GM19240 (cell line): Measurements from ENCODE around the gene PPP1R15A.
"Not testable (repeated sequence)": the region's sequence is repeated elsewhere in the genome, so short reads cannot be mapped to it uniquely, and the experiment has no call there.

Experiments used
- DNase-seq: peaks from one replicate; pipeline ENCODE4 v3.0.0; 2011; ENCODE audit warnings: low spot score; ENCODE audit not compliant: insufficient read length

PPP1R15A gene

DNA sequence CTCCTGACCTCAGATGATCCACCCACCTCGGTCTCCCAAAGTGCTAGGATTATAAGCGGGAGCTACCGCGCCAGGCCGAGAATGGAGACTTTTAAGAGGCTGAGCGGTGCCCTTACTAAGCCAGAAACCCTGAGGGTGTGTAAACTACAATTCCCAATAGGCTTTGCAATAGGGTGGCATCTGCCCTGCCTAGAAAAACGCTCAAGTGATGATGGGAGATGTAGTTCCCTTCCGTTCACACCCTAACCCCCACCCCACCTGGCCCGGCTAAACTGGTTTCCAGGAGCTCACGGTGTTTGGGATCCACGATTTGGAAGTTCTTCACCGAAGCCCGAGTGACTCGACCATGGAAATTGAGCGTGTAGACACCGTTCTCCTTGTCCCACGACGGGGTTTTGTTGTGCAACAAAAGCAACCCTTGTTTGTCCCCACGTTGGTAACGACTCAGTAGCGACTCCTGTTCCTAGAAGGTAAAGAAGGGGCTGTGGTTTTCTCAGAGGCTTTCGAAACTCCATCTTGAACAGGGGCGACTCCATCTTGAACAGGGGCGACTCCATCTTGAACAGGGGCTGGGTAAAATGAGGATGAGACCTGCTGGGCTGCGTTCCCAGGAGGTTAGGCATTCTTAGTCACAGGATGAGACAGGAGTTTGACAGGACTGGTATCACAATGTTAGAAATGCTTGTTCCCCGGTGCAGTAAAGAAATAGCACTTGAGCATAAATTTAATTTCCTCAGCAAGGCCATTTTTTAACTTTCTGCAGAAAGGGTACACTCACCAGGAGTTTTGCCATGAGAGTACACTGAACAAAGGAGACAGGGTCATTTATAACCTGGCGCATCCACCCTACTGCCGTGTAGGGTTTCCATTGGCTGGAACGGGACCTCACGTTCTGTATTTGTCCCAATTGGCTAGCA is 9.8 kb downstream of the PPP1R15A start:
- no peak for DNase-seq

DNA sequence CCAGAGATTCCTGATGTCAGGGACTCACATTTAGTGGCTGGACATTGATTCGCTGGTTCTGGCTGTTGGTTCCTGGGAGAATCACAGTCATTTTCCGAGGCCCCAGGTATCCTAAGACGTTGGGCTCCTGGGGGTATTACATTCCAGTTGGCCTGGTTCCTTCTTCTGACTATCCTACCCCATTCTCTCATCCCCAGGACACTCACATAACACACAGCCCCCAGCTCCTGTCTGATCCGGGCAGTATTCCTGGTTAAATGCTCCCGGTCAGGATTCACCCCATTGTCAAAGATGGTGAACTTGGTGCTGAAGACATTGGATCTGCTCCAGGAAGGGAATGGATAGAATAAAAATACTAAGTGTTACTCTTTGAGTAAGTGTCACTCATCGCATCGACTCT is 11.5 kb downstream of the PPP1R15A start:
- no peak for DNase-seq

- no peak for DNase-seq
Measured at GRCh38 chr19:48887861-48888612, 15.8 kb downstream of the PPP1R15A start.

DNA sequence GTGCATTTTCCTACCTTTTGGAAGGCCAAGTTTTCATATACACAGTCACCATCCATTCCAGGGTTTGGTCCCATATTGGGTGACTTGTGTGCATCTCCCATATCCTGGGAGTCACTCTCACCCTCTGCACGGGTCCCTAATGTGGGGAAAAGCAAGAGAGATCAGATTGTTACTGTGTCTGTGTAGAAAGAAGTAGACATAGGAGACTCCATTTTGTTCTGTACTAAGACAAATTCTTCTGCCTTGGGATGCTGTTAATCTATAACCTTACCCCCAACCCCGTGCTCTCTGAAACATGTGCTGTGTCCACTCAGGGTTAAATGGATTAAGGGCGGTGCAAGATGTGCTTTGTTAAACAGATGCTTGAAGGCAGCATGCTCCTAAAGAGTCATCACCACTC is 17.3 kb downstream of the PPP1R15A start:
- not testable (repeated sequence) for DNase-seq

DNA sequence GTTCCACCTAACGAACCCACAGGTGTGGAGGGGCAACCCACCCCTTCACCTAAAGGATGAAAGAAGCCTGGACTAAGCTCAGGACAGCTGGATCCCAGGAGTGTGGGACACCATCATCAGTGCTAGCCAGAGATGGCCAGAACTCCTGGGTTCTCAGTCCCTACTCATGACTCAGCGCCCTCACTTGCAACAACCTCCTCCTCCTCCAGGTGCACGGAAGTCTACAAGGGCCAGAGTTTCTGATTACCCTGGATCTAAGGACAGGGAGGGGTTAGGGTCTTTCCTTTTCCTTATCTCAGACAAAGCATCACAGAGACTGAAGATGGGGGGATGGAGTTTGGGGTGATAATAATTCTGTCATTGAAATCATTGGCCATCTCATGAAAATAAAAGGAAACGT is 18.3 kb downstream of the PPP1R15A start:
- no peak for DNase-seq

DNA sequence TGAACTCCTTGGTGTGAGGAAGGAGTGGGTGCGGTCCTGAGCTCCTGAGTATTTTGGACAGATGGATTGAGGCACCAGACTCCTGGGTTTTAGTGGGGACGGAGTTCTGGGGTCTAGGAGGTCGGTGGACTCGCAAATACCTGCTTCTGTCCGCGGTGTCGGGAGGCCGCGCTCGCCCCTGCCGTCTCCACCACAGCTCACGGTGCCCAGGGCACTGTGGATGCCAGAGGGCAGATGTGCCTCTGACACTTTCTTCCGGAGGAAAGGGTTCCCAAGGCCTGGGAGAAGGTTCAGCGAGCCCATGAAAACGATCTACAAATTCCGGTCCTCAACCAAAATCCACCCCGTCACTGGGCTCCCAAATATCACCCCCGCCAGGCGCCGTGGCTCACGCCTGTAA is 23.0 kb downstream of the PPP1R15A start:
- DNase-seq = no peak

DNA sequence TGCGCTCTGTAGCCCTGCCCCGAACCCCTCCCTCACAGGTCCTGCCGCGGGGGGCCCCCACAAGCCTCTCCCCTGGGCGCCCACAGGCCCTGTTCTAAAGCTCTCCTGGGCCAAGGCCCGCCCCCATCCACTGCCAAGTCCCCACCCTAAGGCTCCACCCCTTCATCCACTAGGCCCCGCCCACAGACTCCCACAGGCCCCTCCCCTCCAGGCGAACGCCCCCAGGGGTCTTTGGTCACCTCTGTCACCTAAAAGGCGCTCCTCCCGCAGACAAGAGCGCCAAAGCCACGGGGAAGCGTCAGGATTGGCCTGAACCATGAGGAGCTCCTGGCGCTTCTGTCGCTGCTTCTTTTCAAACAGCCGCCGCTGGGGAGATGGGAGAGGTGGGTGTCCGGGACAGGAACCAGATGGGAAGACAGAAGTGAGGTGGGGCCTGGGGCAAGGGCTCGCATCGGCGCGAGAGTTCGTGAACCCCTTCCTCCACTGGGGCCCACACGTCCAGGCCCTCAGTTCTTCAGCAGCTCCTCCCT is 24.0 kb downstream of the PPP1R15A start:
- no peak for DNase-seq

DNA sequence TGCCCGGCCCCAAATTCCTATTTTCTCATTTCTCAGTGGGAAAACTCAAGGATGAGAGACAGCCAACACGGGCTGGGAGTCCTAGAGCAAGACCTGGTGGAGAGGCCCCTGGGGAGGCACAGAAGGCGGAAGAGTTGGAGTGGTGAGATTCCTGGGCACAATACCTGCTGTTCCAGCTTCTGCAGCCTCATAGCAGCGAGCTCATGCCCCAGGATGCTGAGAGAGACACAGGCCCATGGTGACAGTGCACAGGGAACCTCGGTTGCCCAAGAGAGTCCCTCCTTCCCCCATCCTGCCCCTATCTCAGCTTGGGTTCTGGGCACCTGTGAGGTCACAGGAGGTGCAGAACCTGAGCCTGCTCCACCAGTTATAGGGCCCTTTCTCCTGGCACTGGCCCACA is 25.0 kb downstream of the PPP1R15A start:
- no peak for DNase-seq

DNA sequence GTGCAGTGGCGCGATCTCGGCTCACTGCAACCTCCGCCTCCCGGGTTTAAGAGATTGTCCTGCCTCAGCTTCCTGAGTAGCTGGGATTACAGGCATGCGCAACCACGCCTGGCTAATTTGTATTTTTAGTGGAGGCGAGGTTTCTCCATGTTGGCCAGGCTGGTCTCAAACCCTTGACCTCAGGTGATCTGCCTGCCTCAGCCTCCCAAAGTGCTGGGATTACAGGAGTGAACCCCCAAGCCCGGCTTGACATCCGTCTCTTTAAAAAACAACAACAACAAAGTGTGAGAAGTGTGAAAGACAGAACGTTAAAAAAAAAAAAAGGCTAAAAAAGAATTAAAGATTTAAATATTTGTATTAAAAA is 27.1 kb downstream of the PPP1R15A start:
- DNase-seq = not testable (repeated sequence)

GRCh38 chr19:48899781-48900476 is 27.7 kb downstream of the PPP1R15A start, which contains the start of gene NUCB1:
Gene NUCB1, plus strand, starts transcription at chr19:48900312. Its CDS starts 485 bp downstream, at chr19:48900797.
- DNase-seq = peak; percentile 99

GRCh38 chr19:48900477-48901406 is 28.5 kb downstream of the PPP1R15A start:
- peak; percentile 63 for DNase-seq

DNA sequence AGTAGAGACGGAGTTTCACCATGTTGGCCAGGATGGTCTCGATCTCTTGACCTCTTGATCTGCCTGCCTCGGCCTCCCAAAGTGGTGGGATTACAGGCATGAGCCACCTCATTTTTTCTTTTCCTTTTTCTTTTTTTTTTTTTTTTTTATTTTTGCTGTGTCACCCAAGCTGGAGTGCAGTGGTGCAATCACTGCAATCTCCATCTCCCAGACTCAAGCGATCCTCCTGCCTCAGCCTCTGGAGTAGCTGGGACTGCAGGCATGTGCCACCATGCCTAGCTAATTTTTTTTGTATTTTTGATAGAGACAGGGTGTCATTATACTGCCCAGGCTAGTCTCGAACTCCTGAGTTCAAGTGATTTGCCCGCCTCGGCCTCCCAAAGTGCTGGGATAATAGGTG is 30.1 kb downstream of the PPP1R15A start:
- not testable (repeated sequence) for DNase-seq

- not testable (repeated sequence) for DNase-seq
Measured at GRCh38 chr19:48903788-48904187, 31.6 kb downstream of the PPP1R15A start.

DNA sequence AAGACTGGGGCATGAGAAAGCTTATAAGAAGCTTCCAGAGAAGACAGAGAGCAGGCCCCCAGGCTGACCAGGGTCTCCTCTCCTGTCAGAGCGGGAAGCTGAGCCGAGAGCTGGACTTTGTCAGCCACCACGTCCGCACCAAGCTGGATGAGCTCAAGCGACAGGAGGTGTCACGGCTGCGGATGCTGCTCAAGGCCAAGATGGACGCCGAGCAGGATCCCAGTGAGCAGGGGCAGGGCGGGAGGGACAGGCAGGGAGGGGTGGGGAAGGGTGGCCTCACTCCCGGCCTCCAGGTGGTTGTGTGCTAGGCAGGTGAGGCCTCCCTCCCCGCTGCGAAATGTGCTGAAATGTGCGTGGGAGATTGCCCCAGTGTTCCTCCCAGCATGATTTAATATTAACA is 33.4 kb downstream of the PPP1R15A start:
- DNase-seq = no peak

GRCh38 chr19:48906324-48906723 is 34.1 kb downstream of the PPP1R15A start:
- DNase-seq = no peak

DNA sequence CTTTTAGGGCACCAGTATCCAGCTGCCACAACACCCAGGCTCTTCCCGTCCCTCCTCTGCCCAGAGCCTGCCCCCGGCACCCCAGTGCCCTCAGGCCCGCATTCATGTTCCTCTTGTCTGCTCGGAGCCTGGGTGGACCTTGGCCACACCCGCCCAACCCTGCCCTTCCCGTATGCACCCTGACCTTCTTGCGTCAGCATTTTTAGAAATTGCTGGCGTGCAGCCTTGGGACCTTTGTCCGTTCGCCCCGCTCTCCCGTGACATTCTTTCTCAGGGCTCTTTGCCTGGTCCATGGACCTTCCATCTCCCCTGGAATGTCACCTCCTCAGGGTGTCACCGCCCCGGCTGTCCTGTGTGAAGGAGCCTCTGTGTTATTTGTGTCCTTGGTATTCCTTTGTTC is 35.5 kb downstream of the PPP1R15A start:
- DNase-seq = no peak

- not testable (repeated sequence) for DNase-seq
Measured at GRCh38 chr19:48909424-48910077, 37.3 kb downstream of the PPP1R15A start.

- DNase-seq = no peak
Measured at GRCh38 chr19:48910803-48911202, 38.6 kb downstream of the PPP1R15A start.

- no peak for DNase-seq
Measured at GRCh38 chr19:48913114-48913889, 41.1 kb downstream of the PPP1R15A start.
